HepG2 (cell line): ENCODE results near the gene MYOC. TPM values are rescaled to one million over a fixed set of nuclear protein-coding genes. Genes with fewer than 3 reads are reported as not detected.

Experiments
- ATAC-seq: fragments of 200-7000 bp; cut with Tn5 transposase; 3 replicates; pipeline ENCODE4 v1.9.1; 2020; ENCODE audit warnings: mild to moderate bottlenecking, moderate library complexity
- BruUV-seq: library from RNA; stranded (reverse); fragments of 400-500 nt; replicated peaks from 2 replicates; lab custom pipeline; 2021; lab: Mats Ljungman, UMichigan
- CTCF ChIA-PET: fragments of 300-600 bp; formaldehyde crosslinking; extraction: SDS; loops from one replicate; lab custom pipeline; 2021; ENCODE audit warnings: low total read pairs, inconsistent platforms, low intra/inter-chr PET ratio; lab: Yijun Ruan, JAX
- POLR2A ChIA-PET: fragments of 350-600 bp; sonication (Branson Sonifier 250); formaldehyde crosslinking; loops from one replicate; lab custom pipeline; 2020; ENCODE audit warnings: antibody characterized with exemption, inconsistent platforms; lab: Yijun Ruan, JAX
- DNase-seq: peaks from one replicate; pipeline ENCODE4 v3.0.0-alpha.2; 2015; ENCODE audit warnings: low spot score
- FAIRE-seq: peaks from 3 replicates; lab custom pipeline; 2011; peaks lifted over from hg19 to GRCh38; lab: Jason Lieb, UNC
- H2AFZ ChIP-seq: one replicate; pipeline ENCODE4 v1.6.1; 2011; ENCODE audit warnings: low read length, inconsistent platforms
- H3K27ac ChIP-seq: fragments of 300-600 bp; 3 replicates; pipeline ENCODE4 v1.8.0; 2011; ENCODE audit warnings: mixed run types, mild to moderate bottlenecking, mixed read lengths, low read length, inconsistent platforms; ENCODE audit not compliant: insufficient read depth; ENCODE audit errors: extremely low read length
- H3K27me3 ChIP-seq, 2 experiments: fragments of 200-600 bp in 1 of 2; 2 replicates in 1 of 2; 3 replicates in 1 of 2; pipeline versions ENCODE4 v1.6.0 to v1.8.0; 2011; ENCODE audit warnings: low read length in 2 of 2, mild to moderate bottlenecking in 2 of 2, moderate library complexity in 2 of 2, inconsistent platforms in 1 of 2; ENCODE audit not compliant: insufficient read depth in 2 of 2, control insufficient read depth in 1 of 2
- H3K36me3 ChIP-seq, 2 experiments: fragments of 200-600 bp in 1 of 2; replicated peaks in 1 of 2; 2 replicates in 1 of 2; 3 replicates in 1 of 2; pipeline versions ENCODE4 v1.5.1 to v1.8.0; 2011; ENCODE audit warnings: low read length in 2 of 2, inconsistent platforms in 1 of 2; ENCODE audit not compliant: insufficient read depth in 2 of 2, control insufficient read depth in 1 of 2
- H3K4me1 ChIP-seq: 2 replicates; pipeline ENCODE4 v1.5.1; 2012; ENCODE audit warnings: low read length, inconsistent platforms; ENCODE audit not compliant: insufficient read depth
- H3K4me2 ChIP-seq: 2 replicates; pipeline ENCODE4 v1.6.0; 2011; ENCODE audit warnings: low read depth, low read length, inconsistent platforms
- H3K4me3 ChIP-seq, 3 experiments: fragments of 200-600 bp in 1 of 3; sonication (generic), shearing (Covaris generic) in 1 of 3; replicated peaks in 1 of 3; 2 replicates each; pipeline ENCODE4 v1.5.1; 2011 to 2016; ENCODE audit warnings: low read length in 3 of 3, inconsistent platforms in 2 of 3, low read depth in 2 of 3, mild to moderate bottlenecking in 2 of 3, control low read depth in 1 of 3, mixed read lengths in 1 of 3; ENCODE audit not compliant: insufficient read depth in 1 of 3
- H3K79me2 ChIP-seq: one replicate; pipeline ENCODE4 v1.6.1; 2011; ENCODE audit warnings: low read length, inconsistent platforms; ENCODE audit not compliant: insufficient read depth
- H3K9ac ChIP-seq: 2 replicates; pipeline ENCODE4 v1.6.0; 2011; ENCODE audit warnings: mild to moderate bottlenecking, low read depth, low read length, inconsistent platforms; ENCODE audit not compliant: insufficient read depth
- H3K9me3 ChIP-seq: 2 replicates; pipeline ENCODE4 v1.5.1; 2012; ENCODE audit warnings: mild to moderate bottlenecking, low read length
- H4K20me1 ChIP-seq: 2 replicates; pipeline ENCODE4 v1.6.0; 2011; ENCODE audit warnings: inconsistent platforms, mild to moderate bottlenecking, low read length, moderate library complexity; ENCODE audit not compliant: insufficient read depth
- CEBPB ChIP-seq: IDR thresholded peaks from 2 replicates; pipeline ENCODE4 v1.6.1; 2011; ENCODE audit warnings: low read depth, low read length, improper control_type of control experiment, borderline replicate concordance
- HMGA1 ChIP-seq: sonication (generic); formaldehyde crosslinking; conservative IDR thresholded peaks from 2 replicates; pipeline ENCODE4 v1.4.0; 2020; ENCODE audit warnings: missing genetic modification reagents
- PHF20 ChIP-seq: sonication (generic); formaldehyde crosslinking; IDR thresholded peaks from 2 replicates; pipeline ENCODE4 v1.5.0; 2020; ENCODE audit warnings: mild to moderate bottlenecking, missing genetic modification reagents
- SMYD3 ChIP-seq: sonication (generic); formaldehyde crosslinking; IDR thresholded peaks from 2 replicates; pipeline ENCODE4 v1.8.1; 2023; ENCODE audit warnings: mild to moderate bottlenecking, missing genetic modification reagents
- TARDBP ChIP-seq: sonication (generic); formaldehyde crosslinking; IDR thresholded peaks from 2 replicates; pipeline ENCODE4 v1.8.0; 2022; ENCODE audit warnings: mild to moderate bottlenecking, missing genetic modification reagents
- TBP ChIP-seq: sonication (generic); formaldehyde crosslinking; IDR thresholded peaks from 2 replicates; pipeline ENCODE4 v1.5.0; 2020; ENCODE audit warnings: missing genetic modification reagents
- ZMYM4 ChIP-seq: sonication (generic); formaldehyde crosslinking; IDR thresholded peaks from 2 replicates; pipeline ENCODE4 v1.8.1; 2023; ENCODE audit warnings: mild to moderate bottlenecking, missing genetic modification reagents
- ZNF331 ChIP-seq: sonication (generic); formaldehyde crosslinking; IDR thresholded peaks from 2 replicates; pipeline ENCODE4 v1.4.0; 2020; ENCODE audit warnings: missing genetic modification reagents
- ZNF33B ChIP-seq: sonication (generic); formaldehyde crosslinking; IDR thresholded peaks from 2 replicates; pipeline ENCODE4 v1.5.1; 2020; ENCODE audit warnings: mild to moderate bottlenecking, missing genetic modification reagents
- ZNF484 ChIP-seq: sonication (generic); formaldehyde crosslinking; IDR thresholded peaks from 2 replicates; pipeline ENCODE4 v1.5.1; 2020; ENCODE audit warnings: mild to moderate bottlenecking, low read depth, missing genetic modification reagents, borderline replicate concordance
- ZNF546 ChIP-seq: sonication (generic); formaldehyde crosslinking; conservative IDR thresholded peaks from 2 replicates; pipeline ENCODE4 v1.8.1; 2023; ENCODE audit warnings: mild to moderate bottlenecking, missing genetic modification reagents
- WGBS: methylation state at CpG from one replicate; pipeline ENCODE4 v1.1.6; 2017; ENCODE audit warnings: low lambda C conversion rate; 5-methylcytosine and 5-hydroxymethylcytosine counted together
- in situ Hi-C: cut with HindIII; loops from 2 replicates; pipeline ENCODE4 v1.10.0; 2017; ENCODE audit warnings: low pct_unique_long_range_greater_than_20kb; ENCODE audit not compliant: extremely low pct_ligation_motif_present
- intact Hi-C: fragments of 100-400 bp; cut with micrococcal nuclease; formaldehyde crosslinking; loops from one replicate; pipeline ENCODE4 v1.10.0; 2022; ENCODE audit not compliant: unreplicated experiment
- polyA plus RNA-seq, 8 experiments: library from polyadenylated mRNA; depleted of rRNA in 3 of 8; stranded (reverse) in 7 of 8; unstranded in 1 of 8; fragments of >200 nt; fragmentation: Illumina TruSeq in 4 of 8; extraction: Trizol in 4 of 8; gene quantifications; 2 replicates each; pipeline versions ENCODE4 v1.2.1 to v1.2.3, GENCODE V29; 2011 to 2016; ENCODE audit warnings: low read depth in 4 of 8, missing spikeins in 1 of 8, mixed read lengths in 1 of 8; ENCODE audit not compliant: insufficient read depth in 1 of 8
- total RNA-seq, 5 experiments: library from RNA; depleted of rRNA; stranded (reverse); fragments of >200 nt; fragmentation: Illumina TruSeq; extraction: Trizol; gene quantifications; 2 replicates each; pipeline ENCODE4 v1.2.3, GENCODE V29; 2016; ENCODE audit warnings: low read depth in 1 of 5
- TF ChIP-seq, protein P1 (sequence below): sonication (generic); formaldehyde crosslinking; IDR thresholded peaks from 2 replicates; pipeline ENCODE4 v1.5.0; 2020; ENCODE audit warnings: missing genetic modification reagents, mild to moderate bottlenecking, borderline replicate concordance
- TF ChIP-seq, protein P2 (sequence below): sonication (generic); formaldehyde crosslinking; IDR thresholded peaks from 2 replicates; pipeline ENCODE4 v1.4.0; 2020; ENCODE audit warnings: low read depth, mild to moderate bottlenecking, missing genetic modification reagents

The MYOC gene
- total and polyA plus RNA-seq, 2 of the 13 experiments (the other 11 are each of a cell fraction or from before 2014, with no cell fraction given), result not detected

DNA sequence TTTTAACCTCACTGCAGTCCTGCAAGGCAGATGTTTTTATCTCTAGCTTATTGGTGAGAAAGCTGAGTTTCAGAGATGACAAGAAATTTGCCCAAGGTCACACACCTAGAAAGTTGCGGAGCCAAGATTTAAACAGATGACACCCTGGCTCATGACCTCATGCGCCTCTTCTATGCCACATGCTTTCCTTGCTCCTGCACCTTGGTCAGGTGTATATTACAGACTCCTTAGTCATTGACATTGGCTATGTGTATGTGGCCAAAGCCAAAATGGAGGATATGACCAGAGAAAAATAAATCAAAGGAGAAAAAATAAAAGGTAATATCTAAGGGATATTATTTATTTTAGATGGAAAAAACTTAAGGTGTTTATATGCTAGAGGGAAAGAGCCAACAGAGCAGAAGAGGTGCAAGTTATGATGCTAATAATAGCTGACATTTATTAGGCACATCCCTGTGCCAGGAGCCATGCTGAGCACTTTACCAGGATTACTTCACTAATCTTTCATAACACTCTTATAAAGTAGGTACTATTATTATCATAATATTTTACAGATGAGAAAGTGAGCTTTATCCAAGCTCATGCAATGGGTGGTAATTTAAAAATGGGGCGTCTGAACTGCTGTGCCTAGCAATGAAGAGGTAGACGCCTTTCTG lies 13.8 kb upstream of the MYOC start:
- TF ChIP-seq SMYD3 (CRISPR knock-in tag), result no peak
- TF ChIP-seq, protein P1, sequence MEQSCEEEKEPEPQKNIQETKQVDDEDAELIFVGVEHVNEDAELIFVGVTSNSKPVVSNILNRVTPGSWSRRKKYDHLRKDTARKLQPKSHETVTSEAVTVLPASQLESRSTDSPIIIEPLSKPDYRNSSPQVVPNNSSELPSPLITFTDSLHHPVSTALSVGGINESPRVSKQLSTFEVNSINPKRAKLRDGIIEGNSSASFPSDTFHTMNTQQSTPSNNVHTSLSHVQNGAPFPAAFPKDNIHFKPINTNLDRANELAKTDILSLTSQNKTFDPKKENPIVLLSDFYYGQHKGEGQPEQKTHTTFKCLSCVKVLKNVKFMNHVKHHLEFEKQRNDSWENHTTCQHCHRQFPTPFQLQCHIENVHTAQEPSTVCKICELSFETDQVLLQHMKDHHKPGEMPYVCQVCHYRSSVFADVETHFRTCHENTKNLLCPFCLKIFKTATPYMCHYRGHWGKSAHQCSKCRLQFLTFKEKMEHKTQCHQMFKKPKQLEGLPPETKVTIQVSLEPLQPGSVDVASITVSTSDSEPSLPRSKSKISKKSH (CRISPR knock-in tag), result no peak
- TF ChIP-seq HMGA1 (CRISPR knock-in tag), result no peak
- TF ChIP-seq ZNF331 (CRISPR knock-in tag), result no peak
- no peak for TF ChIP-seq CEBPB
- no peak for TF ChIP-seq ZNF33B (CRISPR knock-in tag)
- TF ChIP-seq, protein P2, sequence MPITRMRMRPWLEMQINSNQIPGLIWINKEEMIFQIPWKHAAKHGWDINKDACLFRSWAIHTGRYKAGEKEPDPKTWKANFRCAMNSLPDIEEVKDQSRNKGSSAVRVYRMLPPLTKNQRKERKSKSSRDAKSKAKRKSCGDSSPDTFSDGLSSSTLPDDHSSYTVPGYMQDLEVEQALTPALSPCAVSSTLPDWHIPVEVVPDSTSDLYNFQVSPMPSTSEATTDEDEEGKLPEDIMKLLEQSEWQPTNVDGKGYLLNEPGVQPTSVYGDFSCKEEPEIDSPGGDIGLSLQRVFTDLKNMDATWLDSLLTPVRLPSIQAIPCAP, result no peak
- no peak for TF ChIP-seq ZNF484
- TF ChIP-seq ZMYM4 (CRISPR knock-in tag), result no peak
- no peak for TF ChIP-seq PHF20
- TF ChIP-seq TBP (CRISPR knock-in tag), result no peak
- TF ChIP-seq ZNF546, result no peak
- no peak for TF ChIP-seq TARDBP (CRISPR knock-in tag)
- Histone ChIP-seq H3K36me3 (no peaks in the 10 kb centered on the region), H3K4me3 (no peak overlapping the region), H3K9ac (no peak overlapping the region), H3K27ac (no peak overlapping the region), H3K79me2 (no peaks in the 10 kb centered on the region), H2AFZ (no peak overlapping the region), H3K4me2 (no peak overlapping the region), H3K27me3 (peaks cover 0 to 3% of the 10 kb centered on the region in 2 experiments; a peak in 2 of 5 replicates), H3K4me1 (no peaks in the 10 kb centered on the region), H3K9me3 (no peaks in the 10 kb centered on the region), H4K20me1 (no peaks in the 10 kb centered on the region)
- POLR2A ChIA-PET, result no interaction called here
- BruUV-seq, result no TSS peak
- in situ Hi-C loops, result no loop called here
- intact Hi-C loops, result no loop called here
- WGBS, result 34% methylated on average over 4 of the region's 4 CpGs
- no peak for FAIRE-seq
- no peak for DNase-seq
- CTCF ChIA-PET, result no interaction called here
- ATAC-seq, result no peak
